Neural progenitor cell (in vitro differentiated cells): ENCODE data around the gene ZNF133.

ENCODE experiments used
- EZH2 ChIP-seq: fragments of 200-600 bp; sonication (generic); IDR thresholded peaks from 2 replicates; pipeline ENCODE4 v1.6.1; 2017; ENCODE audit warnings: antibody characterized with exemption, mild to moderate bottlenecking, moderate library complexity
- TF ChIP-seq, protein P1 (sequence below): fragments of 200-600 bp; sonication (generic); IDR thresholded peaks from 2 replicates; pipeline ENCODE4 v1.5.1; 2017; ENCODE audit warnings: antibody characterized with exemption, mild to moderate bottlenecking

DNA sequence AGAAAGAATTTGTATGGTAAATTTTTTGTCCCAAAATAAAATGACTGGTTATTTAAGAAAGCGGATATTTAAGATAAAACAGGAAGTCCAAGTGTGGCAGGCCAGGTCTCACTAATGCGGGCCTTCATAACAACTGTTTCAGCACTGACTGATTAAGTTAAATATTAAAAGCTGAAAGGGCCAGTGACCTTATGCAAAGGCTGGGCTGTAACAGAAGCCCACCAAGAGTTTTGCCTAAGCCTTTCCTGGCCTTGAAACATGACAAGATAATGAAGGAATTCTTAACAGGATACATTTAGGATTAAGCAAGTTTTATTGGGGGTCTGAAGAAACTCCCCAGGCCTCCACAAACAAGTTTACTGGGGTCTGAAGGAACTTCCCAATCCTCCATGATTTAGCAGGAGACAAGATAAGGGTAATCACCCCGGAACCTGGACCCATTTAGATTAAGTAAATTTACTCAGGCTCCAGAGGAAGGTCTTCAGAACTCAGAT lies 36.3 kb downstream of the ZNF133 start:
- TF ChIP-seq, protein P1, sequence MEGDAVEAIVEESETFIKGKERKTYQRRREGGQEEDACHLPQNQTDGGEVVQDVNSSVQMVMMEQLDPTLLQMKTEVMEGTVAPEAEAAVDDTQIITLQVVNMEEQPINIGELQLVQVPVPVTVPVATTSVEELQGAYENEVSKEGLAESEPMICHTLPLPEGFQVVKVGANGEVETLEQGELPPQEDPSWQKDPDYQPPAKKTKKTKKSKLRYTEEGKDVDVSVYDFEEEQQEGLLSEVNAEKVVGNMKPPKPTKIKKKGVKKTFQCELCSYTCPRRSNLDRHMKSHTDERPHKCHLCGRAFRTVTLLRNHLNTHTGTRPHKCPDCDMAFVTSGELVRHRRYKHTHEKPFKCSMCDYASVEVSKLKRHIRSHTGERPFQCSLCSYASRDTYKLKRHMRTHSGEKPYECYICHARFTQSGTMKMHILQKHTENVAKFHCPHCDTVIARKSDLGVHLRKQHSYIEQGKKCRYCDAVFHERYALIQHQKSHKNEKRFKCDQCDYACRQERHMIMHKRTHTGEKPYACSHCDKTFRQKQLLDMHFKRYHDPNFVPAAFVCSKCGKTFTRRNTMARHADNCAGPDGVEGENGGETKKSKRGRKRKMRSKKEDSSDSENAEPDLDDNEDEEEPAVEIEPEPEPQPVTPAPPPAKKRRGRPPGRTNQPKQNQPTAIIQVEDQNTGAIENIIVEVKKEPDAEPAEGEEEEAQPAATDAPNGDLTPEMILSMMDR: no peak
- TF ChIP-seq EZH2: no peak
